HG03039 (cell line): ENCODE results near the gene OGDHL.
A peak's percentile ranks its signal among the peaks of the same experiment; 100 is the strongest.
"Not testable (repeated sequence)": the region's sequence is repeated elsewhere in the genome, so short reads cannot be mapped to it uniquely, and the experiment has no call there.

Experiments
- ATAC-seq: cut with Tn5 transposase; IDR thresholded peaks from one replicate; pipeline ENCODE4 v1.9.1; 2021; ENCODE audit warnings: mild to moderate bottlenecking, moderate library complexity; ENCODE audit not compliant: unreplicated experiment

Gene OGDHL

GRCh38 chr10:49761789-49762565 lies at the start of gene OGDHL:
Gene OGDHL (minus strand): TSS chr10:49762323. CDS start chr10:49758592, 3,731 bp downstream.
- peak; percentile 75 for ATAC-seq

- no peak for ATAC-seq
These were observed 41.9 kb upstream of the OGDHL start for GRCh38 chr10:49803988-49804387.

- no peak for ATAC-seq
These were observed 36.2 kb upstream of the OGDHL start for GRCh38 chr10:49798275-49798674.

- no peak for ATAC-seq
These were observed 29.0 kb upstream of the OGDHL start for GRCh38 chr10:49791100-49791499.

- ATAC-seq = no peak
These were observed 22.6 kb upstream of the OGDHL start for GRCh38 chr10:49784681-49785080.

- ATAC-seq = no peak
These were observed 21.5 kb upstream of the OGDHL start for GRCh38 chr10:49783645-49784044.

- no peak for ATAC-seq
These were observed 19.1 kb upstream of the OGDHL start for GRCh38 chr10:49781247-49781646.

GRCh38 chr10:49778197-49778596 lies 16.1 kb upstream of the OGDHL start:
- no peak for ATAC-seq

GRCh38 chr10:49776851-49777250 lies 14.7 kb upstream of the OGDHL start:
- ATAC-seq = no peak

GRCh38 chr10:49775014-49775413 lies 12.9 kb upstream of the OGDHL start:
- no peak for ATAC-seq

GRCh38 chr10:49772944-49773343 lies 10.8 kb upstream of the OGDHL start:
- not testable (repeated sequence) for ATAC-seq

GRCh38 chr10:49771046-49771445 lies 8.9 kb upstream of the OGDHL start:
- not testable (repeated sequence) for ATAC-seq

GRCh38 chr10:49769692-49770091 lies 7.6 kb upstream of the OGDHL start:
- ATAC-seq = no peak

- ATAC-seq = no peak
These were observed 6.6 kb upstream of the OGDHL start for GRCh38 chr10:49768731-49769130.

GRCh38 chr10:49768329-49768728 lies 6.2 kb upstream of the OGDHL start:
- no peak for ATAC-seq

GRCh38 chr10:49767752-49768151 lies 5.6 kb upstream of the OGDHL start:
- ATAC-seq = no peak

GRCh38 chr10:49766484-49766883 lies 4.4 kb upstream of the OGDHL start:
- no peak for ATAC-seq

GRCh38 chr10:49762566-49762877 lies 399 bp upstream of the OGDHL start:
- ATAC-seq = no peak

GRCh38 chr10:49761201-49761788 lies 828 bp downstream of the OGDHL start:
- no peak for ATAC-seq

- no peak for ATAC-seq
These were observed 1.3 kb downstream of the OGDHL start for GRCh38 chr10:49760789-49761188.

GRCh38 chr10:49759787-49760551 lies 2.2 kb downstream of the OGDHL start:
- ATAC-seq = no peak
